ENCODE data around the gene CNOT4.

- TF ChIP-seq FOS (IDR thresholded peaks at IDR 0.05; ENCODE audit: low read depth, low read length) (no peak), CTCF (conservative IDR thresholded peaks at IDR 0.05; ENCODE audit: low read depth, low read length) (no peak), CHD1 (IDR thresholded peaks at IDR 0.05; ENCODE audit: low read depth, low read length) (no peak), MAZ (IDR thresholded peaks at IDR 0.05; ENCODE audit: borderline replicate concordance, low read depth, low read length) (no peak), CEBPB (IDR thresholded peaks at IDR 0.05; ENCODE audit: low read depth, low read length) (no peak), BHLHE40 (IDR thresholded peaks at IDR 0.05; ENCODE audit: low read depth, low read length) (no peak), POLR2A (IDR thresholded peaks at IDR 0.05; ENCODE audit: low read depth, low read length) (no peak), MAFK (IDR thresholded peaks at IDR 0.05; ENCODE audit: low read depth, low read length) (no peak), MXI1 (IDR thresholded peaks at IDR 0.05; ENCODE audit: borderline replicate concordance, low read depth, low read length) (no peak), RAD21 (IDR thresholded peaks at IDR 0.05; ENCODE audit: low read length) (no peak)
Measured at GRCh38 chr7:135383525-135384175, 126.3 kb downstream of the CNOT4 start.

Data from IMR-90 (cell line).